PFSK-1 (cell line): Measurements from ENCODE around the gene CKMT2.

Source experiments
- POLR2AphosphoS5 ChIP-seq: IDR thresholded peaks from 2 replicates; pipeline ENCODE4 v1.6.1; 2012; ENCODE audit warnings: low read depth, mild to moderate bottlenecking, control low read depth, low read length, moderate library complexity
- SIN3A ChIP-seq: IDR thresholded peaks from 2 replicates; pipeline ENCODE4 v1.6.1; 2012; ENCODE audit warnings: mild to moderate bottlenecking, low read length, moderate library complexity, borderline replicate concordance; ENCODE audit not compliant: insufficient read depth
- TAF1 ChIP-seq: IDR thresholded peaks from 2 replicates; pipeline ENCODE4 v1.6.1; 2012; ENCODE audit warnings: low read length, control low read depth, borderline replicate concordance; ENCODE audit not compliant: insufficient read depth
- TF ChIP-seq, protein P1 (sequence below), 2 experiments: IDR thresholded peaks; 2 replicates each; pipeline versions ENCODE4 v1.6.1 to v1.8.0; 2011 to 2012; ENCODE audit warnings: low read depth in 2 of 2, low read length in 2 of 2, control low read depth in 1 of 2, inconsistent platforms in 1 of 2, mild to moderate bottlenecking in 1 of 2, moderate library complexity in 1 of 2; ENCODE audit not compliant: insufficient read depth in 1 of 2

DNA sequence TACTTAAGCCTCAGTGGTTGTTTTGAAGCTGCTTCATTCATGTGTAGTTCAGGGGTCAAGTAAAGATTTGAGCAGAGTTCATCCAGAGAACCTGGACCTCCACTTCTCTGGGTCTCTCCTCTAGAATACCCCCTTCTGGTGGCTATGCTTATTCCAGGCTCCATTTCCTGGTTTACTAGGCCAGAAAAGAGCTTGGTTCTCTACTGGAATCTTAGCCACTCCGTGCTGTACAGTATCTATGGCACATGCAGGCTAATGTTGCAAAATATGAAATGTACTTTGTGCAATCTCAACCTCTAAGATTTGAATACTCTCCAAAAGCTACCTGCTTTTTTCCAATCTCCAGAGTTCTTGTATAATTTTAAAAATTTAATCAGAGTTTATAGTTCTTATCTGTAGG lies 50.9 kb downstream of the CKMT2 start:
- TF ChIP-seq POLR2AphosphoS5, result no peak
- TF ChIP-seq TAF1, result no peak
- TF ChIP-seq SIN3A, result no peak
- TF ChIP-seq, protein P1, sequence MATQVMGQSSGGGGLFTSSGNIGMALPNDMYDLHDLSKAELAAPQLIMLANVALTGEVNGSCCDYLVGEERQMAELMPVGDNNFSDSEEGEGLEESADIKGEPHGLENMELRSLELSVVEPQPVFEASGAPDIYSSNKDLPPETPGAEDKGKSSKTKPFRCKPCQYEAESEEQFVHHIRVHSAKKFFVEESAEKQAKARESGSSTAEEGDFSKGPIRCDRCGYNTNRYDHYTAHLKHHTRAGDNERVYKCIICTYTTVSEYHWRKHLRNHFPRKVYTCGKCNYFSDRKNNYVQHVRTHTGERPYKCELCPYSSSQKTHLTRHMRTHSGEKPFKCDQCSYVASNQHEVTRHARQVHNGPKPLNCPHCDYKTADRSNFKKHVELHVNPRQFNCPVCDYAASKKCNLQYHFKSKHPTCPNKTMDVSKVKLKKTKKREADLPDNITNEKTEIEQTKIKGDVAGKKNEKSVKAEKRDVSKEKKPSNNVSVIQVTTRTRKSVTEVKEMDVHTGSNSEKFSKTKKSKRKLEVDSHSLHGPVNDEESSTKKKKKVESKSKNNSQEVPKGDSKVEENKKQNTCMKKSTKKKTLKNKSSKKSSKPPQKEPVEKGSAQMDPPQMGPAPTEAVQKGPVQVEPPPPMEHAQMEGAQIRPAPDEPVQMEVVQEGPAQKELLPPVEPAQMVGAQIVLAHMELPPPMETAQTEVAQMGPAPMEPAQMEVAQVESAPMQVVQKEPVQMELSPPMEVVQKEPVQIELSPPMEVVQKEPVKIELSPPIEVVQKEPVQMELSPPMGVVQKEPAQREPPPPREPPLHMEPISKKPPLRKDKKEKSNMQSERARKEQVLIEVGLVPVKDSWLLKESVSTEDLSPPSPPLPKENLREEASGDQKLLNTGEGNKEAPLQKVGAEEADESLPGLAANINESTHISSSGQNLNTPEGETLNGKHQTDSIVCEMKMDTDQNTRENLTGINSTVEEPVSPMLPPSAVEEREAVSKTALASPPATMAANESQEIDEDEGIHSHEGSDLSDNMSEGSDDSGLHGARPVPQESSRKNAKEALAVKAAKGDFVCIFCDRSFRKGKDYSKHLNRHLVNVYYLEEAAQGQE (IDR thresholded peaks at IDR 0.05; ENCODE audit: insufficient read depth in 1 of 2, low read depth in 2 of 2, low read length in 2 of 2), result no peak
